Mesendoderm (in vitro differentiated cells): ENCODE results near the gene KRTAP3-1.
"Not testable (repeated sequence)": the region's sequence is repeated elsewhere in the genome, so short reads cannot be mapped to it uniquely, and the experiment has no call there.

ENCODE experiments used
- DNase-seq: peaks from one replicate; pipeline ENCODE4 v3.0.0; 2013
- H2AK5ac ChIP-seq: 2 replicates; pipeline ENCODE4 v1.6.1; 2013; ENCODE audit warnings: low read length, inconsistent platforms
- H2BK120ac ChIP-seq: 2 replicates; pipeline ENCODE4 v1.6.1; 2013; ENCODE audit warnings: low read depth, mild to moderate bottlenecking, low read length, moderate library complexity, mixed read lengths
- H2BK15ac ChIP-seq: replicated peaks from 2 replicates; pipeline ENCODE4 v1.6.1; 2013; ENCODE audit warnings: low read depth, mild to moderate bottlenecking, moderate library complexity
- H2BK5ac ChIP-seq: 2 replicates; pipeline ENCODE4 v1.6.1; 2013; ENCODE audit warnings: low read length, inconsistent platforms
- H3K18ac ChIP-seq: 2 replicates; pipeline ENCODE4 v1.6.1; 2013; ENCODE audit warnings: mild to moderate bottlenecking, low read length, mixed read lengths
- H3K23ac ChIP-seq: one replicate; pipeline ENCODE4 v1.6.1; 2013; ENCODE audit warnings: low read length
- H3K27ac ChIP-seq: 2 replicates; pipeline ENCODE4 v1.5.1; 2013; ENCODE audit warnings: low read depth, mild to moderate bottlenecking, inconsistent platforms, low read length, moderate library complexity
- H3K27me3 ChIP-seq: 2 replicates; pipeline ENCODE4 v1.6.1; 2013; ENCODE audit warnings: low read length, control low read depth, mild to moderate bottlenecking, inconsistent platforms; ENCODE audit not compliant: insufficient read depth, poor library complexity
- H3K36me3 ChIP-seq: 2 replicates; pipeline ENCODE4 v1.6.1; 2013; ENCODE audit warnings: low read length, inconsistent platforms; ENCODE audit not compliant: control insufficient read depth, insufficient read depth
- H3K4ac ChIP-seq: one replicate; pipeline ENCODE4 v1.6.1; 2013; ENCODE audit warnings: low read depth, mild to moderate bottlenecking, low read length, moderate library complexity
- H3K4me1 ChIP-seq: 2 replicates; pipeline ENCODE4 v1.6.1; 2013; ENCODE audit warnings: low read depth, low read length, inconsistent platforms; ENCODE audit not compliant: control insufficient read depth
- H3K4me2 ChIP-seq: 2 replicates; pipeline ENCODE4 v1.6.1; 2013; ENCODE audit warnings: low read length
- H3K4me3 ChIP-seq: 2 replicates; pipeline ENCODE4 v1.5.1; 2013; ENCODE audit warnings: mild to moderate bottlenecking, low read length
- H3K56ac ChIP-seq: one replicate; pipeline ENCODE4 v1.6.1; 2013; ENCODE audit warnings: low read length
- H3K79me1 ChIP-seq: 2 replicates; pipeline ENCODE4 v1.6.1; 2013; ENCODE audit warnings: low read length, inconsistent platforms
- H3K79me2 ChIP-seq: 2 replicates; pipeline ENCODE4 v1.6.1; 2013; ENCODE audit warnings: mild to moderate bottlenecking, low read length; ENCODE audit not compliant: control insufficient read depth, insufficient read depth
- H3K9ac ChIP-seq: 2 replicates; pipeline ENCODE4 v1.6.1; 2013; ENCODE audit warnings: low read length, inconsistent platforms
- H4K5ac ChIP-seq: one replicate; pipeline ENCODE4 v1.6.1; 2013; ENCODE audit warnings: low read length
- H4K8ac ChIP-seq: one replicate; pipeline ENCODE4 v1.6.1; 2013; ENCODE audit warnings: low read depth, mild to moderate bottlenecking, control low read depth, low read length, moderate library complexity
- WGBS: extraction: QIAGEN DNeasy Blood & Tissue Kit; methylation state at CpG from one replicate; pipeline ENCODE4 v1.1.7; 2013; ENCODE audit warnings: low lambda C conversion rate, missing lambda C conversion rate; ENCODE audit not compliant: insufficient coverage; ENCODE audit errors: extremely low coverage; 5-methylcytosine and 5-hydroxymethylcytosine counted together

The KRTAP3-1 gene

GRCh38 chr17:41049110-41049509, 40.2 kb upstream of the KRTAP3-1 start:
- no peaks in the 10 kb centered on the region for H3K27me3 ChIP-seq
- no peaks in the 10 kb centered on the region for H3K79me2 ChIP-seq
- H2AK5ac ChIP-seq, result no peak overlapping the region
- H4K5ac ChIP-seq, result no peak overlapping the region
- no peak overlapping the region for H3K4me3 ChIP-seq
- H3K9ac ChIP-seq, result no peak overlapping the region
- H3K79me1 ChIP-seq, result no peaks in the 10 kb centered on the region
- H3K18ac ChIP-seq, result peak overlapping the region; percentile 60
- no peak overlapping the region for H3K4ac ChIP-seq
- H3K4me1 ChIP-seq, result peaks cover 1% of the 10 kb centered on the region
- H2BK120ac ChIP-seq, result no peak overlapping the region
- no peak overlapping the region for H3K23ac ChIP-seq
- H3K27ac ChIP-seq, result no peak overlapping the region
- no peak overlapping the region for H4K8ac ChIP-seq
- no peak overlapping the region for H3K4me2 ChIP-seq
- H2BK5ac ChIP-seq, result peak overlapping the region; percentile 63
- H2BK15ac ChIP-seq, result no peak overlapping the region
- no CpG with 5 or more reads among the region's 2 CpGs for WGBS
- no peak for DNase-seq
- no peak overlapping the region for H3K56ac ChIP-seq
- H3K36me3 ChIP-seq, result no peaks in the 10 kb centered on the region

- Histone ChIP-seq H2BK15ac (no peak overlapping the region), H3K18ac (peak overlapping the region; percentile 11), H3K79me1 (no peaks in the 10 kb centered on the region), H3K27me3 (no peaks in the 10 kb centered on the region), H3K4me2 (no peak overlapping the region), H2BK5ac (no peak overlapping the region), H3K9ac (no peak overlapping the region), H3K23ac (no peak overlapping the region), H3K79me2 (no peaks in the 10 kb centered on the region), H3K56ac (peak overlapping the region; percentile 49), H4K5ac (no peak overlapping the region), H2BK120ac (no peak overlapping the region), H3K36me3 (no peaks in the 10 kb centered on the region), H3K27ac (no peak overlapping the region), H2AK5ac (no peak overlapping the region), H3K4me1 (peaks cover 1% of the 10 kb centered on the region), H3K4ac (no peak overlapping the region), H4K8ac (no peak overlapping the region), H3K4me3 (no peak overlapping the region)
- peak; percentile 37 for DNase-seq
- WGBS, result no CpG with 5 or more reads among the region's 7 CpGs
These were observed 39.5 kb upstream of the KRTAP3-1 start for GRCh38 chr17:41048441-41048840.

GRCh38 chr17:41046735-41047465, 38.0 kb upstream of the KRTAP3-1 start, which contains the start of gene KRTAP2-1:
TSS of gene KRTAP2-1 (minus strand) at chr17:41047316. CDS start at chr17:41047267, 49 bp downstream.
- not testable (repeated sequence) for H2BK15ac ChIP-seq, H3K36me3 ChIP-seq, H4K8ac ChIP-seq, H3K23ac ChIP-seq, H3K4me2 ChIP-seq, H3K79me1 ChIP-seq, H2AK5ac ChIP-seq, H2BK120ac ChIP-seq, H3K4me1 ChIP-seq, H3K4me3 ChIP-seq, H3K27ac ChIP-seq, H3K4ac ChIP-seq, H2BK5ac ChIP-seq, H3K79me2 ChIP-seq, H4K5ac ChIP-seq, H3K9ac ChIP-seq, H3K27me3 ChIP-seq, DNase-seq
- H3K18ac ChIP-seq, result peak within 1 kb of the TSS; percentile 11
- H3K56ac ChIP-seq, result peak within 1 kb of the TSS; percentile 34
- WGBS, result no CpG with 5 or more reads among the region's 33 CpGs

GRCh38 chr17:41042953-41043352, 34.0 kb upstream of the KRTAP3-1 start:
- Histone ChIP-seq H2BK120ac (no peak overlapping the region), H3K36me3 (no peaks in the 10 kb centered on the region), H3K4me2 (no peak overlapping the region), H3K4me1 (no peaks in the 10 kb centered on the region), H2BK15ac (no peak overlapping the region), H3K18ac (no peak overlapping the region), H3K27me3 (no peaks in the 10 kb centered on the region), H3K9ac (no peak overlapping the region), H3K23ac (no peak overlapping the region), H4K8ac (no peak overlapping the region), H3K56ac (no peak overlapping the region), H3K4ac (no peak overlapping the region), H3K79me2 (no peaks in the 10 kb centered on the region), H2BK5ac (no peak overlapping the region), H2AK5ac (no peak overlapping the region), H3K4me3 (no peak overlapping the region), H4K5ac (no peak overlapping the region), H3K79me1 (no peaks in the 10 kb centered on the region), H3K27ac (no peak overlapping the region)
- no CpG with 5 or more reads among the region's 1 CpG for whole genome bisulfite sequencing
- no peak for DNase-seq

- H3K4me3 ChIP-seq, DNase-seq, H3K79me1 ChIP-seq, H3K27me3 ChIP-seq, H2BK5ac ChIP-seq, H3K4ac ChIP-seq, H3K79me2 ChIP-seq, H3K4me1 ChIP-seq, H4K5ac ChIP-seq, H3K18ac ChIP-seq, H4K8ac ChIP-seq, H2BK120ac ChIP-seq, H2AK5ac ChIP-seq, H3K36me3 ChIP-seq, H3K9ac ChIP-seq, H3K4me2 ChIP-seq, H3K27ac ChIP-seq, H3K56ac ChIP-seq, H2BK15ac ChIP-seq, H3K23ac ChIP-seq: not testable (repeated sequence)
- no CpG with 5 or more reads among the region's 14 CpGs for WGBS
These were observed 32.0 kb upstream of the KRTAP3-1 start, which contains the start of gene KRTAP1-1 for GRCh38 chr17:41040783-41041571. TSS of gene KRTAP1-1 (minus strand) at chr17:41041450. CDS start at chr17:41041397, 53 bp downstream.
